Measurements from ENCODE around the gene INPP5A. TPM values are rescaled to one million over a fixed set of nuclear protein-coding genes. Genes with fewer than 3 reads are reported as not detected.

INPP5A gene
- total and polyA plus RNA-seq, 9 of the 15 experiments (the other 6 are each of a cell fraction or from before 2014, with no cell fraction given), result 0.66 to 11.6 (median 7.7) TPM

GRCh38 chr10:132604686-132605085 is 67.1 kb downstream of the INPP5A start (continued):
- TF ChIP-seq ZBTB5 (IDR thresholded peaks at IDR 0.05) (no peak), ETV6 (IDR thresholded peaks at IDR 0.05; ENCODE audit: borderline replicate concordance in 1 of 2, low read depth in 2 of 2, low read length in 1 of 2) (no peak), ETV6 (CRISPR knock-in tag; IDR thresholded peaks at IDR 0.05; ENCODE audit: borderline replicate concordance) (no peak), RAD21 (CRISPR knock-in tag; conservative IDR thresholded peaks at IDR 0.05 in 1 of 2, IDR thresholded peaks at IDR 0.05 in 1 of 2) (no peak)

GRCh38 chr10:132605390-132605789 is 67.8 kb downstream of the INPP5A start:
- POLR2A ChIA-PET, result no interaction called here
- intact Hi-C loops (cut with micrococcal nuclease), result no loop called here
- FAIRE-seq (no peak), DNase-seq (ENCODE audit: extremely low read depth in 1 of 4, low spot score in 3 of 4) (no peak), ATAC-seq (no peak)
- H4K20me1 ChIP-seq (replicated peaks; ENCODE audit: control insufficient read depth, insufficient read depth, low read length), result no peaks in the 10 kb centered on the region
- H2AFZ ChIP-seq (ENCODE audit: low read depth, low read length), result no peak overlapping the region
- CTCF ChIA-PET (ENCODE audit: low intra/inter-chr PET ratio), result no interaction called here
- peaks cover 0 to 27% of the 10 kb centered on the region in 2 experiments; a peak in 2 of 5 replicates for H3K4me1 ChIP-seq (replicated peaks in 1 of 2; ENCODE audit: control insufficient read depth in 2 of 2, insufficient read depth in 2 of 2, low read length in 2 of 2)
- H3K9me1 ChIP-seq (ENCODE audit: control insufficient read depth, insufficient read depth, low read length), result no peaks in the 10 kb centered on the region
- no peak overlapping the region for H3K4me3 ChIP-seq
- H3K9ac ChIP-seq (ENCODE audit: insufficient read depth in 1 of 2, low read depth in 2 of 2, low read length in 2 of 2), result no peak overlapping the region
- H3K27me3 ChIP-seq (ENCODE audit: control insufficient read depth in 2 of 2, insufficient read depth in 2 of 2, low read length in 2 of 2), result no peaks in the 10 kb centered on the region
- no peaks in the 10 kb centered on the region for H3K36me3 ChIP-seq (ENCODE audit: control insufficient read depth, insufficient read depth, low read length)
- no peaks in the 10 kb centered on the region; the same call in 2 of the 3 replicates for H3K79me2 ChIP-seq (ENCODE audit: control insufficient read depth, insufficient read depth, low read length)
- TF ChIP-seq RFX1 (IDR thresholded peaks at IDR 0.05) (no peak), TFE3 (CRISPR knock-in tag; IDR thresholded peaks at IDR 0.05) (no peak), RUNX1 (IDR thresholded peaks at IDR 0.05; ENCODE audit: low read depth) (no peak)
- no TSS peak for BruUV-seq (replicated peaks)
- no peaks in the 10 kb centered on the region for H3K9me3 ChIP-seq (replicated peaks; ENCODE audit: control insufficient read depth, insufficient read depth, low read depth, low read length)
- H3K4me2 ChIP-seq (ENCODE audit: insufficient read depth, low read length), result no peak overlapping the region
- in situ Hi-C loops (cut with MboI), result no loop called here
- no peak overlapping the region for H3K27ac ChIP-seq (ENCODE audit: extremely low read depth, low read depth, low read length)
- WGBS (ENCODE audit: insufficient coverage, low coverage, missing lambda C conversion rate), result no CpG with 5 or more reads among the region's 8 CpGs

Measured in K562 (cell line).